HG02852 (cell line): ENCODE measurements around the gene FAM193B.
"Not testable (repeated sequence)": the region's sequence is repeated elsewhere in the genome, so short reads cannot be mapped to it uniquely, and the experiment has no call there.

Experiments
- ATAC-seq: cut with Tn5 transposase; IDR thresholded peaks from one replicate; pipeline ENCODE4 v1.9.1; 2021; ENCODE audit warnings: mild to moderate bottlenecking, moderate library complexity; ENCODE audit not compliant: unreplicated experiment

FAM193B gene

GRCh38 chr5:177539411-177539810 lies 15.0 kb downstream of the FAM193B start:
- ATAC-seq, result no peak

- ATAC-seq, result no peak
These were observed 15.5 kb downstream of the FAM193B start for GRCh38 chr5:177538876-177539275.

DNA sequence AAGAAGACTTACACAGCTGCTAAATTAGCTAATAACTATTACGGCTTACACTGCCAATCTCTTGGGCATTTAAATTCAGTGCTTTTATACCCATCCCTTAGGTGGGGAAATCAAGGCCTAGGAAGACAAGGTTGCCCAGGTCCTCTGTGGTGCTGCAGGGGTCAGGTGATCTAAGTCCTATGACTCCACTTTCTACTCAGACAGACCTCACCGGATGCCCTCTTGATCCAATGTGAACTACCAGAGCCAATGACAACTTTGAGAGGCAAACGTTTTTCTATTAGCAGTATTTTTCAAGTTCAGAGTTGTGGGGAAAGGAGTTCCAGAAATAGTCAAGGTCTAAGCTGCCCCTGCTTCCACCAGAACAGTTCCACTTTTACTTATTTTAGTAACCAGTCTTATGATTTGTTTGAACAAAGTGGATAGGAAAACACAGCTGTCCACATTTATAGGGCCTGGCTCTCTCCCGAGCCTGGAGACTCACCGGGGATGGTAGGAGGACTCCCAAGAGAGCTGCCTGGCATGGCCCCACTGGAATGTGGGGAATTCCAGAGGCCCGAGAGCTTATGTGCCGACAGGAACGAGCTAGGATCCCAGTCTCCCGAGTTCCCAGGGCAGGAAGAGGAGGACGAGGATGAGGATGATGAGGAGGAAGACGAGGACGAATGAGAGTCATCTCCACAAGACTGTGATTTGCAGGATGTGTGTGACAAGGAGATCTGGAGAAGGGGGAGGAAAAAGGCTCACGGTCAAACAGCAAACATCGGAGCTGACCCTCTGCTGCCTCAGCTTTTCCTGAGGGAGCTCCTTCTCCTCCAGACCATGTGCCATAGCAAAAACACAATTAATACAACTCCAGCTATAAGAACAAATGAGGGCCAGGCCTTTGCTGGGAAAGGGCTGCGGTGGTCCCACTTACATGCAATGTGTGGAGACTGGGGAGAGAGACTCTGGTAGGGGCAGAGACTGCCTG lies 16.7 kb downstream of the FAM193B start:
- ATAC-seq, result no peak

GRCh38 chr5:177536386-177536785 lies 18.0 kb downstream of the FAM193B start:
- no peak for ATAC-seq

DNA sequence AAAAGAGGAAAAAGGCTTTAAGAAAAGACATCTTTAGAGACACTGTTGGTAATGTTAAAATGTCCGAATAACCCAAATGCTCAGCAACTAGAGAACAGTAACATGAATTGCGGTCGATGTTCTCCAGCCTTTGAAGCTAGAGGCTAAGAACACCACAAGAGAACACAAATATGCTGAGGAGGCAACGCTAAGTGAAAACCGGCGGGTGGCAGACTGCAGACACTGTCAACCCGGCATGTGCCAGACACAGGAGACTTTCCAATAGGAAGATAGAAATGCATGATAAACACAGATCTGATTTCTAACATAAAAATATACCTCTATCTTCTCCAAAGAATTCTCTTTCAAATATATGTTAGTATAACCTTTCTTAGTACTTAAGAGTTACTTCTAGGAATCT lies 19.2 kb downstream of the FAM193B start:
- ATAC-seq, result no peak

DNA sequence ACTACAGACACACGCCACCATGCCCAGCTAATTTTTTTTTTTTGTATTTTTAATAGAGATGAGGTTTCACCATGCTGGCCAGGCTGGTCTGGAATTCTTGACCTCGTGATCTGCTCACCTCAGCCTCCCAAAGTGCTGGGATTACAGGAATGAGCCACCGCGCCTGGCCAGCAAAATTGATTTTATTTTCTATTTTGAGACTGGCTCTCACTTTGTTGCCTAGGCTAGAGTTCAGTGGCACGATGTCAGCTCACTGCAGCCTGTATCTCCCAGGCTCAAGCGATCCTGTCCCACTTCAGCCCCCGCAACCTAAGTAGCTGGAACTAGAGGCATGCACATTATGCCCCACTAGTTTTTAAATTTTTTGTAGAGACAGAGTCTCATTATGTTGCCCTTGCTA lies 19.9 kb downstream of the FAM193B start:
- not testable (repeated sequence) for ATAC-seq

- ATAC-seq, result no peak
These were observed 23.0 kb downstream of the FAM193B start for GRCh38 chr5:177531209-177531940.

DNA sequence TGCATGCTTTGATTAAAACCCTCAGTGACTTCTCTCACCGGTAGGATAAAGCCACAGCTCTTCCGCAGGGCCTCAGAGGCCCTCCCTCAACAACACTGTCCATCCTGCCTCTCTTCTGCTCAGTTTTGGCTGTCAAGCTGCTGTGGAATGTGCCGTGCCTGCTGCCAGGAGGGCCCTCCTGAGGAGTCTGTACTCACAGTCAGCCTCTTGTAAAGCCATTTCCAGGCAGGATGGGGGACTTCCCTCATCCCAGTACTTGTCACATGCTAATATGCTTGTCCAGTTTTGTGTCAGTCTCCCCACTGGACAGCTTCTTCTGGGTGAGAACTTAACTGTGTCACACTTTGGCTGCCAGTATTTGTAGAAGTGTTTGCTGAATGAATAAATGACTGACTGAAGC lies 23.7 kb downstream of the FAM193B start:
- no peak for ATAC-seq

- no peak for ATAC-seq
These were observed 24.8 kb downstream of the FAM193B start for GRCh38 chr5:177529247-177530203.

- ATAC-seq, result no peak
These were observed 25.7 kb downstream of the FAM193B start for GRCh38 chr5:177528631-177529030.

DNA sequence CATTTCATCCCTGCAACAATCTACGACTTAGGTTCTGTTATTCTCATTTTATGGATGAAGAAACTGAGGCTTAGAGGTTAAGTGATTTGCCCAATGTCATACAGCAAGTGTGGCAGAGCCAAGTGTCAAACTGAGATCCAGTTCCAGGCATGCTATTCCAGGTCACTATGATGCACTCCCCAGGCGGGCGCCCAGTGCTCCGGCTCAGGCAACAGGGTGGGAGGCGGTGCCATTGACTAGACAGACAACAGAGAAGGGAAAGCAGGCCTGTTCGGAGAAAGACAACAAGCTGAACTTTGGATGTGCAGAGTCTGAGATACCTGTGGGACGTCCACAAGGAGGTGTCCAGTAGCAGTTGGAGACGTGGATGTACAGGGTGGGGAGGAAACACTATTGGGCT lies 26.8 kb downstream of the FAM193B start:
- ATAC-seq, result no peak

DNA sequence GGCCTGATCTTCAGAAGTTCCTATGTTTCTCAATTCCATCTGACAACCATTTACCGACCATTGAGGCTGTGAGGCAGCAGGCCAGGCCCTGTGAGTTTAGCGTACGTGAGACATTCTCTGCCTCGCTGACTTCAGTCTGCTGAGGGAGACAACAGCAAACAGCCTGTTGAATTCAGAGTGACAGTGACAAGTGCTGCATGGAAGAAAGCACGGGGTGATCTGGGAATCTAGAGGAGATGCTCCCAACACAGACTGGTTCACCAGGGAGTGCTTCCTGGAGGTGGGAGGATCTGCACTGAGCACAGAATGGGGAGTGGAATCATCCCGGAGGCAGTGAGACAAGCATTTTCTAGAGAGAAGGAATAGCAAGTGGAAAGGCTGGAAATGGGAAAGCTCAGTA lies 27.6 kb downstream of the FAM193B start:
- ATAC-seq, result no peak

GRCh38 chr5:177526191-177526590 lies 28.2 kb downstream of the FAM193B start:
- no peak for ATAC-seq

- no peak for ATAC-seq
These were observed 29.3 kb downstream of the FAM193B start for GRCh38 chr5:177524941-177525655.

DNA sequence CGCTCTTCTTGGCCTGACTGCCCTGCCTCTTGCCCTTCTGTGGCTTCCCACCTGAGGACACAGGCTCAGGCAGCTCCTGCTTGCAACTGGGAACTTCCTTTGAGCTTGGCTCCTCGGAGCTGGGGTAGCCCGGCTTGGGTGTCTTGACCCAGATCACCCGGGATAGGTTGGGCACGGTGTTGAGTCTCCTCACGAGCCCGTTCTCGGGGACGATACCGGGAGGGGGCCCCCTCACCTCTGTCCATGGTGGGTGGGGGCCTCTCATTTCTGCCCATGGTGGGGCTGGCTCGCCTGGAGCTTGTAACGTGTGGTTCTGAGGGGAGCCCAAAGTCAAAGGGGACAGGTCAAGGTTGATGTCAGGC lies 29.8 kb downstream of the FAM193B start:
- ATAC-seq, result no peak

DNA sequence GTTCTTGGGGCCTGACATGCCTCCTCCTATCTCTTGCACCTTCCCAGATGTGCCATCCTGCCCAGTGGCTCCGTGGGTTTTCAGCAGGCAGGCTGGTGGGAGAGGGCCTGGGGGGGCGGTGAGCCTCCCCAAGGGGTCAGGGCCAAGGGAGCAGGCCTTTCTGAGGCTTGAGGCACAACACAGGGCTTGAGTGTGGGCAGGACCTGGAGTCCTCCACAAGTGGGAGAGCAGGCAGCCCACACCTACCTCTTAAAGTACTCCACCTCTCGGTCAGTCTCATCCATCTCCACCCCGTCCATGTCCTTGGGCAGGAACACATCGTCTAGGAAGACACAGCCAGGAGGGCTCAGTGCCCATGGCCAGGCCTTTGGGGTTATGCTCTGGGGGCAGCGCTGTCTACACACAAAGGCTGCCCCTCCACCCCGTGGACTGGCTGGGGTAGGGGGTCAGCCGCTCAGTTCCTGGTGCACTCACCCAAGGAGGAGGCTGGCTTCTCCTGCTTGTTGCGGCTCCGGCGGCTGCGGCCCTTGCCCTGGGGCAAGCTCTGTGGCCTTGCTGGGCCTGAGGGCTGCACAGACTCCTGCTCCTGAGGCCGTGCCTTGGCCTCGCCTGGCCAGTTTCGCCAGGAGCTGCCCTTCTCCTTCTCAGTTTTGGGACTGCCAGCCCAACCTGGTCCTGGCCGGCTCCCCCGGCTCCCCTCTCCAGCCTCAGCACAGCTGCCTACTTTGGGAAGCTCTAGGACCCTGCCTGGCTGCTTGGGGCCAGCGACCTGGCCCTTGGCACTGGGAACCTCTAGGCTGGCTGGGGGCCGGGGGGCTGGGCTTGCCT lies 30.4 kb downstream of the FAM193B start:
- ATAC-seq, result no peak

DNA sequence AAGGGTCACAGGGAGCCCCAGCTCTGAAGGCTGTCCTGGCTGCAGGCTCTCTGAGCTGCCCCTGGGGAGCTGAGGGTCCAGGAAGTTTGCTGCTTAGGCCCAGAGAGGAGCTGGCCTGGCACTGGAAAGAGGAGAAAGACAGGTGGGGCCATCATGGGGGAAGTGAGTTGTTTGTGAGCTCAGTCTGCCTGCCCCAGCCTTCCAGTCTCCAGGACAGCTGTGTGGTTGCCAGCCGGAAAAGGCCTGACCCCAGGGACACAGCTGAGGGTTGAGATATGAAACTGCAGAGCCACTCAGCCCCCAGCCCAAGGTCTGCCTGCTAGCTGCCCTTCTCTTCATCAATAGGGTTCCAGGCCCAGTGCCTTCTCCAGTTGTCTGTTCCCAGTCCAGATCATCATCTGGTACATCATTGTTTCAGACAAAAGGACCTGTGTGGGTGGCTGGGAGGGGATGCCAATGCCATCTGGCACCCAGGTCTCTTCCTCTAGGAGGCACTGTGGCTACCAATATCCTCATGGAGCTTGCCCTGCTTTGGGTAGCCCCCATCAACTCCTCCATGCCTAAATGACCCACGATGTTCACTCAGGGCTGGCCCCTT lies 33.3 kb downstream of the FAM193B start:
- no peak for ATAC-seq

DNA sequence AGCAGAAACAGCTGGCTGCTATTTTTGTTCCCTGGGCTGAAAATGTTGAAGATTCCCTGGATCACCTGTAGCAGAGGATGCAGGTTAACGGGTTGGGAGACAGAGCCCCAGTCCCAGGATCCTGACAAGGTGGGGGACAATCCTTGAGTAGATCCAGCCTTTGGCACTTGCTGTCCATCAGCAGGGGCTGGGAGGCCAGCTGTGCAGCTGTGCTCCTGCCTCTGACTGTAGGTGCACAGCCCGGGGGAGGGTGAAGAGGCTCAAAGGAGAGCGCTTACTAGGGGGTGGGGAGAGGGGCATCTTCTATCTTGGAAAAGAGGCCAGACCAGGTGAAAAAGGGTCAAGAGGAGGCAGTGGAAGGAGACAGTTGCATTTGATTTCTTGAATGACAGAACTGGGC lies 34.1 kb downstream of the FAM193B start:
- ATAC-seq, result no peak
